ENCODE data around the gene KDM2B. TPM values are rescaled to one million over a fixed set of nuclear protein-coding genes. Genes with fewer than 3 reads are reported as not detected.
A peak's percentile ranks its signal among the peaks of the same experiment; 100 is the strongest.

KDM2B gene
- polyA plus RNA-seq, 3 donors = 9.7 to 68.1 (median 9.7) TPM

- H3K4me1 Mint-ChIP-seq = no peaks in the 10 kb centered on the region
- no peak overlapping the region for H2AFZ ChIP-seq (ENCODE audit: insufficient read depth, low read depth, low read length, poor library complexity, severe bottlenecking)
- TF ChIP-seq CTCF (IDR thresholded peaks at IDR 0.05) = no peak
- H3K9me3 Mint-ChIP-seq = no peaks in the 10 kb centered on the region
- H3K27ac ChIP-seq (ENCODE audit: low read depth in 1 of 2, low read length in 2 of 2) = no peak overlapping the region
- H3K27ac Mint-ChIP-seq = peak overlapping the region in 2 of 7 donors; percentile 18 to 38
- WGBS (ENCODE audit: insufficient coverage) = 100% methylated on average over 4 of the region's 6 CpGs
- no peak for DNase-seq
- H3K4me2 ChIP-seq (replicated peaks; ENCODE audit: extremely low read depth, low read length, poor library complexity, severe bottlenecking) = no peak overlapping the region
- H3K36me3 Mint-ChIP-seq = peaks cover 64 to 84% of the 10 kb centered on the region in 2 donors
- no peaks in the 10 kb centered on the region for H3K9me3 ChIP-seq (replicated peaks in 1 of 2; ENCODE audit: control insufficient read depth in 1 of 2, insufficient read depth in 1 of 2, low read length in 2 of 2)
- intact Hi-C loops (cut with micrococcal nuclease) = no loop called here
- H3K36me3 ChIP-seq (replicated peaks in 1 of 2; ENCODE audit: control insufficient read depth in 1 of 2, insufficient read depth in 2 of 2, low read length in 2 of 2) = peaks cover 65 to 88% of the 10 kb centered on the region in 2 donors
- H4K20me1 ChIP-seq (ENCODE audit: insufficient read depth, low read length) = peaks cover 50% of the 10 kb centered on the region
- H3K27me3 ChIP-seq (ENCODE audit: control insufficient read depth in 2 of 2, insufficient read depth in 2 of 2, low read length in 2 of 2) = no peaks in the 10 kb centered on the region
- no peak overlapping the region for H3K4me3 Mint-ChIP-seq
- no peak overlapping the region for H3K4me3 ChIP-seq (replicated peaks in 1 of 3; ENCODE audit: low read depth in 2 of 3, low read length in 3 of 3)
- peaks cover 64% of the 10 kb centered on the region for H3K79me2 ChIP-seq (ENCODE audit: insufficient read depth, low read length)
- no peaks in the 10 kb centered on the region for H3K27me3 Mint-ChIP-seq (ENCODE audit: low read depth in 3 of 3)
- no peaks in the 10 kb centered on the region for H3K4me1 ChIP-seq (ENCODE audit: control insufficient read depth in 1 of 2, insufficient read depth in 2 of 2, low read length in 2 of 2)
- no peak overlapping the region for H3K9ac ChIP-seq (ENCODE audit: insufficient read depth, low read length, poor library complexity, severe bottlenecking)
These were observed 163.0 kb downstream of the KDM2B start for GRCh38 chr12:121417847-121418246.

DNA sequence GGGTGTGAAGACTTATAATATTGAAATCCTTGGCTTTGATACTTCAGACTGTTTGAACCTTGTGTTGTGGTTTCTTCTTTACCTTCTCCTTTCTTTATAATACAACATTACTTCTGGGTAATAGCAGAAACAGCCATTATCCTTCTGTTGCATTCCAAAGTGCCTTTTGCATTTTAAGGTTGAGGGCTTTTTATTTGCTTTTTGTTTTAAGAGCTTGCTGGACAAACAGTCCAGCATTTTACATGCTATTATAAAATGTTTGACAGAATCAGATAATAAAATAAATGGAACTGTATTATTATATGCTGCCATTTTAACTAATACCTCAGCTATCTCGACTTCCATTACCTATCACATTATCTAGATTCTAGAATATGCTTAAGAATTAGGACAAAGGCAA is 166.9 kb downstream of the KDM2B start:
- Histone ChIP-seq H3K9ac (ENCODE audit: insufficient read depth, low read length, poor library complexity, severe bottlenecking) (no peak overlapping the region), H2AFZ (ENCODE audit: insufficient read depth, low read depth, low read length, poor library complexity, severe bottlenecking) (no peak overlapping the region), H3K4me3 (replicated peaks in 1 of 3; ENCODE audit: low read depth in 2 of 3, low read length in 3 of 3) (no peak overlapping the region), H4K20me1 (ENCODE audit: insufficient read depth, low read length) (peaks cover 69% of the 10 kb centered on the region), H3K79me2 (ENCODE audit: insufficient read depth, low read length) (peaks cover 84% of the 10 kb centered on the region), H3K36me3 (replicated peaks in 1 of 2; ENCODE audit: control insufficient read depth in 1 of 2, insufficient read depth in 2 of 2, low read length in 2 of 2) (peaks cover 34 to 57% of the 10 kb centered on the region in 2 donors), H3K9me3 (replicated peaks in 1 of 2; ENCODE audit: control insufficient read depth in 1 of 2, insufficient read depth in 1 of 2, low read length in 2 of 2) (no peaks in the 10 kb centered on the region), H3K4me2 (replicated peaks; ENCODE audit: extremely low read depth, low read length, poor library complexity, severe bottlenecking) (no peak overlapping the region), H3K4me1 (ENCODE audit: control insufficient read depth in 1 of 2, insufficient read depth in 2 of 2, low read length in 2 of 2) (no peaks in the 10 kb centered on the region), H3K27me3 (ENCODE audit: control insufficient read depth in 2 of 2, insufficient read depth in 2 of 2, low read length in 2 of 2) (no peaks in the 10 kb centered on the region), H3K27ac (ENCODE audit: low read depth in 1 of 2, low read length in 2 of 2) (peak overlapping the region in 1 of 2 donors; percentile 33)
- Mint-ChIP-seq H3K9me3 (no peaks in the 10 kb centered on the region), H3K27me3 (ENCODE audit: low read depth in 3 of 3) (no peaks in the 10 kb centered on the region), H3K27ac (peak overlapping the region in 2 of 7 donors; percentile 6 to 25), H3K4me3 (no peak overlapping the region), H3K4me1 (no peaks in the 10 kb centered on the region), H3K36me3 (peaks cover 38 to 69% of the 10 kb centered on the region in 2 donors)
- no peak for DNase-seq
- intact Hi-C loops (cut with micrococcal nuclease) = no loop called here
- WGBS (ENCODE audit: insufficient coverage) = no CpG with 5 or more reads among the region's 1 CpG
- no peak for TF ChIP-seq CTCF (IDR thresholded peaks at IDR 0.05)

Measured in CD14-positive monocyte (primary cell).